Activated gamma-delta T cell (primary cell): ENCODE results near the gene CAVIN4.

Experiments
- DNase-seq: peaks from one replicate; lab custom pipeline; 2025; lab: John Stamatoyannopoulos, UW
- total RNA-seq, 2 donors: gene quantifications; one replicate each; lab custom pipeline; 2026; lab: John Stamatoyannopoulos, UW

Gene CAVIN4
- 0.61 to 0.77 reads per million in 2 donors for total RNA-seq

- no peak for DNase-seq
Measured at GRCh38 chr9:100577776-100578448, at the start of gene CAVIN4. Gene CAVIN4, plus strand, starts transcription at chr9:100578079. Its CDS starts 65 bp downstream, at chr9:100578144.

- no peak for DNase-seq
Measured at GRCh38 chr9:100534401-100534800, 43.5 kb upstream of the CAVIN4 start.

GRCh38 chr9:100540327-100540726 lies 37.6 kb upstream of the CAVIN4 start:
- DNase-seq, result no peak

- DNase-seq, result no peak
Measured at GRCh38 chr9:100549048-100549447, 28.8 kb upstream of the CAVIN4 start.

- no peak for DNase-seq
Measured at GRCh38 chr9:100554935-100555401, 22.9 kb upstream of the CAVIN4 start.

- no peak for DNase-seq
Measured at GRCh38 chr9:100555471-100555870, 22.4 kb upstream of the CAVIN4 start.

GRCh38 chr9:100557053-100557452 lies 20.8 kb upstream of the CAVIN4 start:
- no peak for DNase-seq

- DNase-seq, result no peak
Measured at GRCh38 chr9:100561256-100561655, 16.6 kb upstream of the CAVIN4 start.

GRCh38 chr9:100567856-100568255 lies 10.0 kb upstream of the CAVIN4 start:
- DNase-seq, result no peak

- DNase-seq, result no peak
Measured at GRCh38 chr9:100573655-100574260, 4.1 kb upstream of the CAVIN4 start.

GRCh38 chr9:100575006-100575405 lies 2.9 kb upstream of the CAVIN4 start:
- no peak for DNase-seq

GRCh38 chr9:100575765-100576386 lies 2.0 kb upstream of the CAVIN4 start:
- no peak for DNase-seq

GRCh38 chr9:100578610-100579009 lies 731 bp downstream of the CAVIN4 start:
- DNase-seq, result no peak

- no peak for DNase-seq
Measured at GRCh38 chr9:100579665-100580064, 1.8 kb downstream of the CAVIN4 start.

- DNase-seq, result no peak
Measured at GRCh38 chr9:100580257-100580656, 2.4 kb downstream of the CAVIN4 start.

- no peak for DNase-seq
Measured at GRCh38 chr9:100581081-100581480, 3.2 kb downstream of the CAVIN4 start.

- no peak for DNase-seq
Measured at GRCh38 chr9:100581661-100582060, 3.8 kb downstream of the CAVIN4 start.

- no peak for DNase-seq
Measured at GRCh38 chr9:100583014-100583802, 5.3 kb downstream of the CAVIN4 start.

GRCh38 chr9:100584951-100585350 lies 7.1 kb downstream of the CAVIN4 start:
- no peak for DNase-seq

- DNase-seq, result no peak
Measured at GRCh38 chr9:100586093-100586492, 8.2 kb downstream of the CAVIN4 start.

GRCh38 chr9:100587375-100587774 lies 9.5 kb downstream of the CAVIN4 start:
- no peak for DNase-seq

- DNase-seq, result no peak
Measured at GRCh38 chr9:100589582-100589981, 11.7 kb downstream of the CAVIN4 start.
